HL-60 (cell line): ENCODE data around the gene SLC22A5.

Experiments
- DNase-seq, 2 experiments: peaks; one replicate each; pipeline ENCODE4 v3.0.0-alpha.2; 2010 to 2020; ENCODE audit warnings: low read depth in 1 of 2, low spot score in 1 of 2
- H3K27ac ChIP-seq: fragments of 250-450 bp; sonication (Bioruptor Pico); replicated peaks from 2 replicates; pipeline ENCODE4 v1.5.1; 2020; ENCODE audit warnings: mild to moderate bottlenecking, moderate library complexity
- H3K27me3 ChIP-seq: fragments of 250-450 bp; sonication (Bioruptor Pico); 2 replicates; pipeline ENCODE4 v1.5.1; 2021; ENCODE audit warnings: mild to moderate bottlenecking, moderate library complexity; ENCODE audit not compliant: insufficient read depth, poor library complexity, severe bottlenecking
- H3K4me3 ChIP-seq: replicated peaks from 2 replicates; pipeline ENCODE4 v1.5.1; 2011; ENCODE audit warnings: mild to moderate bottlenecking, control low read depth, low read length; ENCODE audit not compliant: insufficient read depth
- CTCF ChIP-seq: IDR thresholded peaks from one replicate; pipeline ENCODE4 v1.5.1; 2011; ENCODE audit warnings: low read length, control low read depth, inconsistent platforms; ENCODE audit not compliant: insufficient read depth
- GABPA ChIP-seq: IDR thresholded peaks from 2 replicates; pipeline ENCODE4 v1.6.1; 2012; ENCODE audit warnings: low read depth
- POLR2AphosphoS5 ChIP-seq: IDR thresholded peaks from 2 replicates; pipeline ENCODE4 v1.6.1; 2012; ENCODE audit warnings: low read depth
- REST ChIP-seq: IDR thresholded peaks from 2 replicates; pipeline ENCODE4 v1.6.1; 2012; ENCODE audit warnings: low read depth; ENCODE audit not compliant: insufficient replicate concordance
- SPI1 ChIP-seq: IDR thresholded peaks from 2 replicates; pipeline ENCODE4 v1.6.1; 2012; ENCODE audit warnings: low read depth, mild to moderate bottlenecking, borderline replicate concordance

SLC22A5 gene

GRCh38 chr5:132369007-132369473 is 470 bp upstream of the SLC22A5 start:
- H3K27ac ChIP-seq: peak overlapping the region; percentile 66
- no peak for DNase-seq
- peak overlapping the region; percentile 53 for H3K4me3 ChIP-seq
- H3K27me3 ChIP-seq: no peaks in the 10 kb centered on the region
- TF ChIP-seq GABPA (no peak), CTCF (no peak), REST (no peak), POLR2AphosphoS5 (no peak), SPI1 (no peak)

GRCh38 chr5:132370181-132370970 is 866 bp downstream of the SLC22A5 start:
- Histone ChIP-seq H3K27ac (peak overlapping the region; percentile 66), H3K27me3 (no peaks in the 10 kb centered on the region), H3K4me3 (peak overlapping the region; percentile 53)
- TF ChIP-seq CTCF (no peak), GABPA (no peak), SPI1 (no peak), POLR2AphosphoS5 (no peak), REST (no peak)
- no peak for DNase-seq

GRCh38 chr5:132370971-132371602 is 1.6 kb downstream of the SLC22A5 start:
- no peak for DNase-seq
- TF ChIP-seq GABPA (no peak), POLR2AphosphoS5 (no peak), REST (no peak), SPI1 (no peak), CTCF (no peak)
- Histone ChIP-seq H3K4me3 (no peak overlapping the region), H3K27me3 (no peaks in the 10 kb centered on the region), H3K27ac (no peak overlapping the region)
